Right lobe of liver (tissue), 4 donors: ENCODE data around the gene AHDC1.

ENCODE experiments used
- CTCF ChIP-seq, 4 donors: fragments of 200-600 bp in 3 of 4; fragments of 450-650 bp in 1 of 4; IDR thresholded peaks; one replicate each; pipeline versions ENCODE4 v1.5.1 to v1.8.0; 2016 to 2022; ENCODE audit warnings: antibody characterized with exemption in 4 of 4, mild to moderate bottlenecking in 2 of 4
- POLR2A ChIP-seq: fragments of 450-650 bp; IDR thresholded peaks from one replicate; pipeline ENCODE4 v1.6.1; 2017; ENCODE audit warnings: antibody characterized with exemption, mild to moderate bottlenecking
- donor health status: DM: no; HTN: no; CAD: no.
- donor health status: DM: no; HTN: no; CAD: no.
- donor health status: DM: no; HTN: yes; CAD: no.

- no peak for TF ChIP-seq CTCF (IDR thresholded peaks at IDR 0.05)
- no peak for TF ChIP-seq POLR2A
Measured at GRCh38 chr1:27652111-27652864, 48.3 kb upstream of the AHDC1 start.
